Epidermal melanocyte (primary cell): ENCODE results near the gene GATA5.

Source experiments
- DNase-seq: peaks from one replicate; pipeline ENCODE4 v3.0.0; 2011; ENCODE audit warnings: low spot score; ENCODE audit not compliant: insufficient read length

GATA5 gene

DNA sequence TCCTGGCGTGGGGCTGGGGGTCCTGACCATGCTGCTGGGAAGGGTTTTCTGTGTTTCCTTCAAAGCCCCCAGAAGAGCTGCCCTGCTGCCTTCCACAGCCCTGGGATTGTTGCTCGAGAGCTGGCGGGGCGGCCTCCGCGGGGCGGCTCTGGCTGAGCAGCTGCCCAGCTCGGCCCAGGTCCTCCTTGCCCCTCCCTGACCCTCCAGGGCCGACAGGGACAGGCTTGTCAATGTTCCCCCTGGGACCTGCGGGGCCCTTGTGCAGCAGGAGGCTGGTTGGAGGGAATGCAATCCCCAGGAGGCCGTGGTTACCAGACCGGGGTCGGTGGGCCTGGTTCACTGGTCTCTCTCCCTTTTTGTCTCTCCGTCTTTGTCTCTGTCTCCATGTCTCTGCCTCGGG, 19.9 kb downstream of the GATA5 start:
- DNase-seq, result no peak

DNA sequence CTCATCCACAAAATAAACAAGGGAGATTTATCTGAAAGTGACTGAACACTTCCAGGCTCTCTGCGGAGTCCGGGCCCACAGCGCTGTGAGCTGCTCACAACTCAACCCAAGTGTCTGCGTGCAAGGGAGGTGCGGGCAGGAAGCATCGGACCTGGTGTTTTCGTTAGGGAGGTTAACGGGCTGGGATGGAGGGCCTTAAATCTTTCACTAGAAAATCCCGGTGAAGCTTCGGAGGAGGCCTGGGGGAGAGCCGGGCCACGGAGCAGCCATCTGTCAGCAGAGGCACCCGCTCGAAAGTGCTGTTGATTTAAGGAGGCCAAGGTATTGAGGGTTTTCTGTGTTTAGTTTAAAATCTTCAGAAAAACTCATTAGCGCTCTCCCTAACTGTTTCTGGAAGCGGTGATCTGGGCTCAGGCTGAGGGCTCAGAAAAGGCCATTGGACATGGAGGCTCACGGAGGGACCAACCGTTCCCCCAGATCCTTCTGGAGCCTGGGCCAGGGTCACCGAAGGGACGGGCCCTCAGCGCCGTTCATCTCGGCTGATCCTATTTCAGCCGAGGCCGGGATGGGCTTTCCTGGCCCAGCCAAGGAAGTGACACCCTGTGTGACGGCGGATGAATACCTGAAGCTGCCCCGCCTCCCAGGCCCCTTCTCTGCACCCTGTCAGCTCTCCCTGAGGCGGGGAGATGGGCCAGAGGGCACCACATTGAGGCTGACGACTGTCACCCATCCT, 20.7 kb downstream of the GATA5 start:
- DNase-seq, result no peak

DNA sequence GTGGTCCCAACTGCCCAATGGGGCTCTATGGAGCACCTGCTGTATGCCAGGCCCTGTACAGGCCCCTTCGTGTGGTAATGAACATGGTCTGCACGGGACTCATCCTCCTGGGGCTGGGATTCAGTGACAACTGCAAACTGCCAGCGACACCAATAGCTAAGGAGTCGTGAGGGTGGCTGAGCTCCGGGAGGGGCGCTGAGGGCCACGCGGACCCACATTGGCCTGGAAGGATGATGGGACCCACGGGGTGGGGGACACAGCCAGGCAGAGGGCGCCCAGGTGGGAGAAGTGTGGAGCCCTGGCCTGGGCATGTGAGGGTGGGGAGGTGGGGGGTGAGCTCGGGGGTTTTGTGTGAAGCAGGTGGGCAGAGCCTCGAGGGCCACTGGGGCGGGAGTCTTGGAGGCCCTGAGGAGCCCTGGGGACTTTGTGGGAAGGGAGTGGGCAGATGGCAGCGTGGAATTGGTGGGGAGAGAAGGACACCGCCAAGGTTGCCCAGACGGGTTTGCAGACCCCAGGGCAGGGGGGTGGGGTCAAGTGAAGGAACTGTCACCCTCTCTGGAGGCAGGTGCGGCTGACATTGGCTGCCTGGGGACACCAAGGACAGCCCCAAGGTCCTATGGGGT, 22.5 kb downstream of the GATA5 start:
- no peak for DNase-seq

DNA sequence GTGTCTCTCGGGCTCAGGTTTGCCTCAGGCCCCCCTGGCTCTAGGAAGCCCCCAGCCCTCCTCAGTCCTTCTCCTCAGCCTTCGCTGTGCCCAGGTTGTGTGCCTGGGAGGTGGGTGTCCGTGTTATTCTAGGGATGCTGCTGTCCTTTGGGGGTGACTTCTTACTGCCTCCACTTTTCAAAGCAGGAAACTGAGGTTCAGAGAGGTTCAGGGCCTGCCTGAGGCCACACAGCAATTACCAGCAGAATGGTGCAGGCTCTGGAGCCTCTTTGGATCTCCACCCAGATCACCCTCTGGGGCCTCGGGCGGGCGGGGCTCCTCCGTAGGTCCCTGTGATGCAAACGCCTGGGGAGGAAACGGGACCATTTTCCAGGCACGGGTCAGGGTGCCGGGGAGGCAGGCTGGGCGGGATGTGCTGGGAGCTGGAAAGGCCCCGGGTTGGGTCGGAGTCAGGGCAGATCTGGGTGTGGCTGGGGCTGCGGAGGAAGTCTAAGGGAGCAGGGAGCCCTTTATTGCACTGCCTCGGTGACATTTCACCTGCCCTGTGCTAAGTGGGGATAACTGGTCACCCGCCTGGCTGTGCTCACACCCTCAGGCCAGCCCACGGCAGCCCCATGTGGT, 23.2 kb downstream of the GATA5 start:
- DNase-seq, result no peak

DNA sequence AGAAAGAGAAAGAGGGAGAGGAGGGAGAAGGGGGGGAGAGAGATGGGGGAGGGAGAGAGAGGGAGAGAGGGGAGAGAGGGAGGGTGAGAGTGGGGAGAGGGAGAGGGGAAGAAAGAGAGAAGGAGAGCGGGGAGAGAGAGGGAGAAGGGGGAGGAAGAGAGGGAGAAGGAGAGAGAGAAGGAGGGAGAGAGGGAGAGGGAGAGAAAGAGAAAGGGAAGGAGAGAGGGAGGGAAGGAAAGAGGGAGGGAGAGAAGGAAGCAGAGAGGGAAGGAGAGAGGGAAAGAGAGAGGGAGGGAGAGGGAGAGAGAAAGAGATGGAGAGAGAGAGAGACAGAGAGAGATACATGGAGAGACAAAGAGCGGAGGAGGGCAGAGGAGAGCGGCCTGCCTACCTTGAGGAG, 23.8 kb downstream of the GATA5 start:
- DNase-seq, result no peak

DNA sequence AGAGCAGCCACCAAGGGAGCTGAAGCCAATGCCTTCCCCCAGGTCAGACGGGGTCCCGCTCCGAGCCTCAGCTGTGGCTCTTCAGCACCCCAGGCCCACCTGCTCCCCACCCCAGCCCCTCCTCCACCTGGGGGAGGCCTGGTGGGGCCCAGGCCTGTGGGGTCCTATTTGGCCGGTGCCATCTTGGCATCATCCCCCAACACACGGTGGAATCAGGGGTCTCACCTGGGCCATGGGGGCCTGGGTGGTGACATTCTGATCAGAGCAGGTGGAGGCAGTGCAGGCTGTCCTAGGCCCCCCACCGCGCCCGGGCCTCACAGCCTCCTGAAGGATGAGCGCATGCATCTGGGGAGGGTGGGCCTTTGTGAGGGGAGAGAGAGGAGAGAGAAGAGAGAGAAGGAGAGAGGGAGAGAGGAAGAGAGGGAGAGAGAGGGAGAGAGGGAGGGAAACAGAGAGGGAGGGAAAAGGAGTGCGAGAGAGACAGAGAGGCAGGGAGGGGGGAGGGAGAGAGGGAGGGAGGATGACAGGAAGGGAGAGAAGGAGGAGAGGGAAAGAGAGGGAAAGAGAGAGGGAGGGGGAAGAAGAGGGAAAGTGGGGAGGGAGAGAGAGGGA, 24.5 kb downstream of the GATA5 start:
- no peak for DNase-seq

DNA sequence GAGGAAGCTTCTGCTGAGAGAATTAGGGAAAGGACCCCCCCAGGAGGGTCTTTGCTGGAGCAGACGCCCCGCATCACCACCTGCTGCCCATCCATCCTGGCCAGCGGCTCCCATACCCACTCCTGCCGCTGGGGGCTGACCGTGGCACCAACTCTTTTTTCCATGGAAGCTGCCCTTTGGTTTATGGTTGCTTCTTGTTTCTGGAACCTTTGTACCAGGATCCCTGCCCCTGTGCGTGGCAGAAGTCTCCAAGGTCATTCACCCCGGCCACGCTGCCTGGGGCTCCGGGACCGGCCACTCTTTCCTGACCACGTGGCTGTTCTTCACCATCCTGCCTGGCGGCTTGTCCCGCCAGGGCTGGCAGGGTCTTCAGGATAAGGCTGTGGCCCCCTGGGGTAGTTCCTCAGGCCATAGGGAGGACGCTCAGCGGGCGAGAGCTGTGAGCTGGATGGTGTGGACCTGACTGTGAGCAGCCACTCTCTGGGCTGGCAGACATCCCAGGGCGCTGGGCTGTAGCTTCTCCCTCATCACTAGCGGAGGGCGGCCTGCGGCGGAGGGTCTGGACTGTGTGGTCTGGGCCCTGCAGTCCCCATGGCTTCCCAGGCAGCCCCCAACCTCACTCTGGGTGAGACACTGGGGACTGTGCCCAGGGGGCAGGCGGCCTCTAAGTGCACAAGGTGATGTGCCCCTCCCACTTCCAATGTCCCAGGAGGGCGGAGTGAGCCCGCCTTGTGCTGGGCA, 25.7 kb downstream of the GATA5 start:
- DNase-seq, result no peak

DNA sequence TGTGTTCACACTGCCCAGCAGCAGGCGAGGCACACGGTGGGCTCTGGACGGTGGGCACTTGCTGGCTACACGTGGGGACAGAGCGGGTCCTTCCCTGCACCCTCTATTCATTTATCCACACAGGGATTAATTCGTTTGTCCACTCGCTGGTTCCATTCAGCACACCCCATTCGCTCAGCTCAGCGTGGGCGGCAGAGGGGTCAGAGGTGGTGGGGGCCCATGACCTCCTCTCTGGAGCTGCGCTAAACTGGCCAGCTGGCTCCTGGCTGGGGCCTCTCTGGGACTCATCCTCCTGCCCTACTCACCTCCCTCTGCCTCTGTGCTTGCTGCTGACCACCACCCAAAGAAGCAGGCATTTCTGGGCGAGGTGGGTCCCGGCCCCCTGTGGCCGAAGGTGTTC, 27.0 kb downstream of the GATA5 start:
- DNase-seq, result no peak

DNA sequence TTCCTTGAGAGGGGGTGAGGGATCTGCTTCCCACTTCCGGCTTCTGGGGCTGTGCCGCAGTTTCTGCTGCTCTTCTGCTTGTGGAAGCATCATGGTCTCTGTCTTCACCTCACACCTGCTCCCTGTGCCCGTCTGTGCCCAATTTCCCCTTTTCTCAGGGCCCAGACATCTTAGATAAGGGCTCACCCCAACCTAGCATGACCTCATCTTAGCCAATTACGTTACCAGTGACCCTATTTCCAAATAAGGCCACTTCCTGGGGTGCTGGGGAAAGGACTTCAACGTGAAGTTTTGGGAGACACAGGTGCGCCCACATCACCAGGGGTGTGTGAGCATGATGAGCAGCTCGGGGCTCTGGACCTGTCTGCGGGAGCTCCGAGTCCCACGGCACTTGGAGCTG, 27.8 kb downstream of the GATA5 start:
- DNase-seq, result no peak

DNA sequence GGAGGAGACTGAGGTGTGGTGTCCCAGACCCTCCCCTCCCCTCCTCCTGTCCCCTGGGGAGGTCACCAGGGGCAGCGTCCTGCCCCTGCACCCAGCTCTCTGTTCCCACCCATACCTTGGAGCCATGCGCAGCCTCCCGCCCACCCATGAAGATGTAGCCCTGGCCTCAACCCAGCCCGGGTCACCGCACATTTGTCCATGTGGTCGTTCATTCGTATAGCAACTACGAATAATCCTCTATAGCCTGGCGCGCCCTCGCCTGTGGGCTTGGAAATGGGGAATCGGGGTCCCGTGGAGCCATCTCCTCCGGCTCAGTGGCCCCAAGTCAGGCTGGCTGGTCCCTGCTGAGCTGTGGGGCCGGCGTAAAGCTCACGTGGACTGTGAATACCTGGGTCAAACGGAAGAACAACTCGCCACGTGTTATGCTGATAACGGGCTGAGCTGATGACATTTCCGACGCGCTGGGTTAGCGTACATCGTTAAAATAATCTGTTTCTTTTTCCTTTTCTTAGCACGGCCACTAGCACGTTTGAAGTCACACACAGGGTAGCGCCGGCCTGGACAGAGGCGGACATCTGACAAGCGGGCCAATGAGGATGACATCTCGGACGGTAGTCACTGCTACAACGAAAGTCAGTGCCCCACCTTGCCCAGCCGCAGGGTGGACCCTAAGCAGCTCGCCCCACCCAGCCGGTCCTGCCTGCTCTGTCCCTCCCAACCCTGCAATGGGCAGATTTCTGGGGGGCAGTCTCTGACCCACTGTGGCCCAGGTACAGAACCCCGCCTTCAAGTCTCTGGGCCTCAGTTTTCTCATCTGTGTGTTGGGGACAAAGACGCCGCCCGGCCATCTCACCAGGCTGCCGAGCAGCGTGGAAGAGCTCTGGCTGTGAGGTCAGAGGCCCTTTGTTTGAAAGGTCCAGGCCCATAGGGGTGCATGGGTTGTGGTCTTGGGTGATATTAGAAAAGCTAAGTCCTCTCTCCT, 28.6 kb downstream of the GATA5 start:
- no peak for DNase-seq

DNA sequence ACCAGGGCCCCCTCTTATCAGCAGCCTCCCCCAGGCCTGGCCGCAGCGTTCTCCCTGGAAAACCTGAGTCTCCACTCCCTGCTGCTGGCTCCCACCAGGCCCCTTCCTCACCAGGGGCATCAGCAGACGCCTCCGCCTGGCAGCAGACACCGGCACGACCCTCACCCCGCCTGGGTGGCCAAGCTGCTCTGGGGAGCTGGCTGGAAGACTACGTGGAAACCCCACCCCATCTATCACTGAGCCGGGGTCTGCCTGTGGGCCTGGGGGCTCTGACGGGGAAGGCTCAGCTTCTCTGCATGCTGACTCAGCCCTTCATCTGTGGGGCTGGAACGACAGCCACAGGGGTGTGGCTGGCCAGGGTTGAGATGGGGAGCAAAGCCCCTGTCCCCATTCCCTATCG, 29.3 kb downstream of the GATA5 start:
- no peak for DNase-seq

DNA sequence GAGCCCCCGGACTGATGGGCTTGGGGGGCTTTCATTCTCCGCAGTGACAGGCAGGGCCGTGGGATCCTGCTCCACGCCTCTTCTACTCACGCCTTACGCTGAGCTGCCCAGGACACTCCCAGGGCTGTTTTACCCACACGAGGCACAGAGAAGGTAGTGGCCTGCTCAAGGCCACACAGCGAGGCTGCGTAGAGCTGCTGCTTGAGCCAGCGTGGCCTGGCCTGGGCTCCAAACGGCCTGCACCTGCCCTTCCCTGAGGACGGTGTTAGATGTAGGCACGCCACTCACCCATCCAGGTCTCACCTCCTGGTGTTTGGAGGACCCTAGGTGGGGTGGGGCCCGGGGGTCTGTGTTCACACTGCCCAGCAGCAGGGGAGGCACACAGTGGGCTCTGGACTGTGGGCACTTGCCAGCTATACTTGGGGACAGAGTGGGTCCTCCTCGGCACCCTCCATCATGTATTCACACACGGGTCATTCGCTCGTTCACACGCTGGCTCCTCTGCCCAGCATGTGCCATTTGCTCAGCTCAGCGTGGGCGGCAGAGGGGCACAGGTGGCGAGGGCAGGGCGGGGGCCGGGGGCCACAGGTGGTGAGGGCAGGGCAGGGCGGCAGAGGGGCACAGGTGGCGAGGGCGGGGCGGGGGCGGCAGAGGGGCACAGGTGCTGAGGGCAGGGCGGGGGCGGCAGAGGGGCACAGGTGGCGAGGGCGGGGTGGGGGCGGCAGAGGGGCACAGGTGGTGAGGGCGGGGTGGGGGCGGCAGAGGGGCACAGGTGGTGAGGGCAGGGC, 30.0 kb downstream of the GATA5 start:
- no peak for DNase-seq

DNA sequence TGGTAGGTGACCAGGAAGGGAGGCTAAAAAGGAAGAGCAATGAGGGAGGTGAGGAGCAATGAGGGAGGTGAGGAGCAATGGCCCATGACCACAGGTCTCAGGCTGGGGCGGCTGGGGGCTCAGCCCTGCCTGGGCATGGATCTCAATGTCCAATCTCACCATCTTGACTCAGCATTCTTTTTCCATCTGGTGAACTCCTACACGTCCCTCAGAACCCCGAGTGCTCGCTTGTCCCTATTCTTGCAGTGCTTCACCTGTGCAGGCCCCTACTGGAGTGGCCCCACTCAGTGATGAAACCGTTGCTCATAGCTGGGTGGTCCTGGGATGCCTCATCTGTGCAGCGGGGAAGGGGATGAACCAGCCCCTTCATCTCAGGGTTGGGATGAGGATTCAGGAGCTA, 31.5 kb downstream of the GATA5 start:
- no peak for DNase-seq

DNA sequence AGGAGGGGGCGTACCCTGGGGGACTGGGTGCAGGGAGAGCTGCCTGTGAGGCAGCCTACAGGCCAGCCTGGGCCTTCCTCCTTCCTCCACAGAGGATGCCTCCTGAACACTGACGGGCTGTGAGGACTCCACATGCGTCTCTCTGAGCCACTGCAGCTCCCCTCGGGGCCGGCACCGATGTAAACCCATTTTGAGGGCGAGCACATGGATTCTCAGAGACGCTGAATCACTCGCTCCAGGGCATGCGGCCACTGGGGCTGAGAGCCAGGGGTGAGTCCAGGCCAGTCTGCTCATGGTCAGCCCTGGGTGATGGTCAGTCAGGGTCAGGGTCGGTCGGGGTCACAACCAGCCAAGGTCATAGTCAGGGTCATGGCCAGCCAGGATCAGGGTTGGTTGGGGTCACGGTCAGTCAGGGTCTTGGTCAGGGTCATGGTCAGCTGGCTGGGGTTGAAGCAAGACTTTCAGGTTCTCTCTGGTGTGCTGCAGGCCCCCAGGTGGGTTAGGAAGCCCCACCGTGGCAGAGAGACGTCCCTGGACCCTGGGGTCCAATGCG, 33.7 kb downstream of the GATA5 start:
- DNase-seq, result no peak

DNA sequence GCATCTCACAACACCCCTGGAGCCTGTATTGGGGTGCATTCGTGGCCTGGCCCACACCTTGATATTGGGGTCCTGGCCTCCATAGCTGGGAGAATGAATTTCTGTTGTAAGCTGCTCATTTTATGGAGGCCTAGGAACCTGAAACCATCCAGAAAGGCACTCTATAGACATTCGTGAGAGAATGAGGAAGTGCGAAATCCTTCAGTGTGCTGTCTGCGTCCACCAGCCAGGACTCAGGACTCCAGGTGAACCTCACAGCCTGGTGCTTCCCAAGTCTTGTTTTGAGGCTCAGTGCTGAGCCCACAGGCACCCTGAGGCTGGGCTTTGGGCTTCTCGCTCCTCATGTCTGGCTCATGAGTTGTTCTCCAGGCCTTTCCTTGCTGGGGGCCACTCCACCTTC, 36.6 kb downstream of the GATA5 start:
- no peak for DNase-seq

DNA sequence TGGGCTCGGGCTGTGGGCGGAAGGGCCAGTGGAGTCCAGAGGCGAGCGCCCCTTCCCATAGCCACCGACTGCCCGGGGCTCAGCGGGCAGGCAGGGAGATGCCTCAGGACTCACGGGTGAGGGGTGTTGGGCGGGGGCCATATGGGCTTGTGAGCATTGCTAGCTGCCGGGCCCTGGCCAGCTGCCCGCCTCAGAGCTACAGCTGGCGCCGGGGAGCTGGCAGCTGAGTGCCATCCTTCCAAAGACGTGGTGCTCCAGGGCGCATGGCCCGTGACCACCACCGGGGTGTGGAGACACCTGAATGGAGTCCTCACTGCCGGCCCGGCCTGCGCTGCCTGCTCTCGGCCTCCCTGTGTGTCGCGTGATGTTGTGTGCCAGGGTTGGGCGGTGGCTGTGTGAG, 37.9 kb downstream of the GATA5 start:
- no peak for DNase-seq

DNA sequence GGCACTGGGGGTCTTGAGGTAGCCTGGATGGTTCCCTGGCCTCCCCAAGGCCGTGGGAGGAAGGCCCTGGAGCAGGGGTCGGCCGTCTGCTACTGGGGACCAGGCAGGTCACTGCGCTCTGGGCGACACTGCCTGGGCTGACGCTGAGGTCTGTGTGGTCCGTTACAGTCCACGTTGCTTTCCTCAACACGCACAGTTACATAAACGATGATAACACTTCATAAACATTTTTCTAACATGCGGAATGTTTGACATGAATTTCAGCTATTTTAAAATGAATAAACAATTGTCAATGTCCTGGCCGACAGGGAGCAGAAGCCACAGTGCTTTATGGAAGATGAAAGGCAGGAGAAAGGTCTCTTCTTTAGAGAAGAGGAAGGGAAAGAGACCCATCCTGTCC, 38.3 kb downstream of the GATA5 start:
- no peak for DNase-seq

DNA sequence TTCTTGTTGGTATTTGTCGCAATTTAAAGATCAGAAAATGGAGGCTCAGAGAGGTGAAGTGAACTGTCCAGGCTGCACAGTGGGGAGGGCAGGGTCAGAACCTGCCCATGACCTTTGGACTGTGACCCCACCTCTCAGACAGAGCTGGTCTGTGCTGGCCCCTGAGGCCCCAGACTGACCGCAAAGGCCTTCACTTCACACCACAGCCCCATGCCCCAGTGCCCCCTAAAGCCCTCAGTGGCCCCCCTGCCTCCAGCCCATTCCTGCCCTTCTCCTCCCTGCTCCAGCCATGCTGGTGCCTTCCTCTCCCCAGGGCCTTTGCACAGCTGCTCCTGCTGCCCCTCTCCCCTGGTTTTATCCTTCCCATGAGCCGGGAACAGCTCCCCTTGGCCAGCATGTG, 39.1 kb downstream of the GATA5 start:
- no peak for DNase-seq

DNA sequence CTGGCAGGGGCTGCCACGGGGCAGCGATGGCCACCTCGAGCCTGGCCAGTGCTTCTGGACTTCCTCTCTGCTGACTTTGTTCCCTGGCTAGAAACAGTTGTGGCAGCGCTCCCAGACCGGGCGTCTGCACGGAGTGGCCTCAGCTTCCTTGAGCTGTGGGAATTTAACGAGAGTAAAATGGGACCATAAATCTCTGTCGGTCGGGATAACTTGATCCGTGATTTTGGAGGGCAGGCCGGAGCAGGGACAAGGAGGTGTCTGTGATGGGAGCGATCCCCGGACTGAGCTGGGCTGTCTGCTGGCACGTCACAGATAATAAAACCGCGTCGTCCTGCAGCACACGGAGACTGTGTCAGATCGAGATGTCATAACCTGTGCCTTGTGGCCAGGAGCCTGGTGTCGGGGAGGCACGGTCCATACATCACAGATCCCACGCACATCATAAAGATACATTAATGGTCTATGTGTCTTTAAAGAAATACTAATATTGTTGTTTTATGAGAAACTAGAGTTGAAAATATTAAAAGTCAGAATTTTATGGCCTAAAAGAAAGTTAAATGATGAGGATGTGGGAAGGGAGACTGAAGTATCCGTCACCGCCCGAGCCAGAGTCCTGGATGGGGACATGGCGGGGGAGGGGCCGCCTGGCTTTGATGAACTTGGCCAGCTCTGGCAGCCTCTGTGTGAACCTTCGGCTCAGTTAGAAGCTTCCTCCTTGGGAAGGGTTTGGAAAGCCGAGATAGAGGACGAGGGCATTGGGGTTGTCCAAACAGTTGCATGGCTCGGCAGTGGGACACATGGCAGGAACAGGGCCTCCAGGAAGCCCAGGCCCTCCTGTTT, 41.9 kb downstream of the GATA5 start:
- no peak for DNase-seq
